ENCODE results near the gene AP3D1.

AP3D1 gene

GRCh38 chr19:2180114-2180513, 28.7 kb upstream of the AP3D1 start:
- Mint-ChIP-seq H3K9me3 (no peaks in the 10 kb centered on the region), H3K4me1 (peaks cover 22% of the 10 kb centered on the region), H3K27me3 (ENCODE audit: low read depth) (no peaks in the 10 kb centered on the region), H3K36me3 (ENCODE audit: low read depth) (peaks cover 12% of the 10 kb centered on the region), H3K27ac (peak overlapping the region in 1 of 3 experiments; percentile 42), H3K4me3 (no peak overlapping the region)
- TF ChIP-seq CTCF (IDR thresholded peaks at IDR 0.05; ENCODE audit: unreplicated experiment in 3 of 3): no peak

GRCh38 chr19:2179095-2179494, 27.7 kb upstream of the AP3D1 start:
- no peak for TF ChIP-seq CTCF (IDR thresholded peaks at IDR 0.05; ENCODE audit: unreplicated experiment in 3 of 3)
- Mint-ChIP-seq H3K4me3 (no peak overlapping the region), H3K9me3 (no peaks in the 10 kb centered on the region), H3K27me3 (ENCODE audit: low read depth) (no peaks in the 10 kb centered on the region), H3K36me3 (ENCODE audit: low read depth) (peaks cover 5% of the 10 kb centered on the region), H3K27ac (no peak overlapping the region), H3K4me1 (peaks cover 16% of the 10 kb centered on the region)

GRCh38 chr19:2176337-2176994, 25.1 kb upstream of the AP3D1 start:
- Mint-ChIP-seq H3K9me3 (no peaks in the 10 kb centered on the region), H3K27ac (peak overlapping the region in 2 of 3 experiments; percentile 35 to 53), H3K27me3 (ENCODE audit: low read depth) (no peaks in the 10 kb centered on the region), H3K4me1 (peaks cover 33% of the 10 kb centered on the region), H3K36me3 (ENCODE audit: low read depth) (peaks cover 3% of the 10 kb centered on the region), H3K4me3 (no peak overlapping the region)
- TF ChIP-seq CTCF (IDR thresholded peaks at IDR 0.05; ENCODE audit: unreplicated experiment in 3 of 3): no peak

- H3K4me1 Mint-ChIP-seq: peaks cover 35% of the 10 kb centered on the region
- peak overlapping the region in 1 of 3 experiments; percentile 25 for H3K27ac Mint-ChIP-seq
Measured at GRCh38 chr19:2175742-2176141, 24.4 kb upstream of the AP3D1 start.

GRCh38 chr19:2173767-2174577, 22.6 kb upstream of the AP3D1 start:
- Mint-ChIP-seq H3K36me3 (ENCODE audit: low read depth) (peaks cover 3% of the 10 kb centered on the region), H3K4me1 (peaks cover 46% of the 10 kb centered on the region), H3K4me3 (no peak overlapping the region), H3K27me3 (ENCODE audit: low read depth) (no peaks in the 10 kb centered on the region), H3K27ac (peak overlapping the region in 2 of 3 experiments; percentile 63 to 73), H3K9me3 (no peaks in the 10 kb centered on the region)
- TF ChIP-seq CTCF (IDR thresholded peaks at IDR 0.05; ENCODE audit: unreplicated experiment in 3 of 3): no peak

More at GRCh38 chr19:2175742-2176141, 24.4 kb upstream of the AP3D1 start:
- no peak for TF ChIP-seq CTCF (IDR thresholded peaks at IDR 0.05; ENCODE audit: unreplicated experiment in 3 of 3)
- no peak overlapping the region for H3K4me3 Mint-ChIP-seq
- no peaks in the 10 kb centered on the region for H3K27me3 Mint-ChIP-seq (ENCODE audit: low read depth)
- peaks cover 3% of the 10 kb centered on the region for H3K36me3 Mint-ChIP-seq (ENCODE audit: low read depth)
- H3K9me3 Mint-ChIP-seq: no peaks in the 10 kb centered on the region

Data from nephron (organoid).